G401 (cell line): ENCODE data around the gene LARP6. TPM values are rescaled to one million over a fixed set of nuclear protein-coding genes. Genes with fewer than 3 reads are reported as not detected.
"Not testable (repeated sequence)": the region's sequence is repeated elsewhere in the genome, so short reads cannot be mapped to it uniquely, and the experiment has no call there.

Experiments used
- DNase-seq: peaks from one replicate; pipeline ENCODE4 v3.0.0-alpha.2; 2015; ENCODE audit warnings: low spot score
- in situ Hi-C: cut with HindIII; loops from 2 replicates; pipeline ENCODE4 v1.10.0; 2016; ENCODE audit warnings: low sequenced_read_pairs, mixed read lengths
- total RNA-seq: library from RNA; depleted of rRNA; stranded (reverse); fragments of >200 nt; shearing (Covaris generic); gene quantifications from 2 replicates; pipeline ENCODE4 v1.2.3, GENCODE V29; 2014; rRNA removed

Gene LARP6
- 84.9 and 97.7 TPM in 2 replicates for total RNA-seq

DNA sequence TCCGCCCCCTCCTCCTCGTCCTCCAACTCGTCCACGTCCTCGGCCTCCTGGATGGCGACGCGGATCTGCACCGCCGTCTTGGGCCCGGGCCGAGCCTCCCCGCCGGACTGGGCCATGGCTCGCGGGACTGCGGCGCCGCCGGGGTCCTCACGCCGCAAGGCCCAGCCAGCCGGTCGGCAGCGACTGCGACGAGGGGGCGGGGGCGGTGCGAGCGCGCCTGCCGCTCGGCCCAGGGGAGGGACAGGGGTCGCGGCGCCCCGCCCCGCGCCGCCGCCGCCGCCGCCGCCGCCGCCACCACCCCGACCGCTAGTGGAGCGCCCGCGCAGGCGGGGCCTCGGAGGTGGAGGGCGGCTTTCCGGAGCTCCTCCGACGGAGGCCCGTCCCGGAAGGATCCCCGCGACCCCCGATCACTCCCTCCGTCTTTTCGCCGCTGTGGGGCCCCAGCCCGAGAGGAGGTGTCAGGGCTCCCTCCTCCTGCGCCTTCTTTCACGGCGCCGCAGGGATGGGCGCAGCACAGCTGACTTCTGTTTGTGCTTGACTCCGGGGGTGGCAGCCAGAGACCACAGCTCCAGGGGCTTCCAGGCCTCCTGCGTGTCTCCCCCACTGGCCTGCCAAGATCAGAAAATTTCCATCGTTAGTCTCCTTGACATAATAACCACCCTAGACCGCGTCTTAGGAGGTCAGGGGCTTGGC is at the start of gene LARP6:
Gene LARP6 (minus strand): TSS at position 185 of the 693 bp plus-strand sequence. CDS start 69 bp downstream, at position 116.
- peak; percentile 38 for DNase-seq
- in situ Hi-C loops: no loop called here

DNA sequence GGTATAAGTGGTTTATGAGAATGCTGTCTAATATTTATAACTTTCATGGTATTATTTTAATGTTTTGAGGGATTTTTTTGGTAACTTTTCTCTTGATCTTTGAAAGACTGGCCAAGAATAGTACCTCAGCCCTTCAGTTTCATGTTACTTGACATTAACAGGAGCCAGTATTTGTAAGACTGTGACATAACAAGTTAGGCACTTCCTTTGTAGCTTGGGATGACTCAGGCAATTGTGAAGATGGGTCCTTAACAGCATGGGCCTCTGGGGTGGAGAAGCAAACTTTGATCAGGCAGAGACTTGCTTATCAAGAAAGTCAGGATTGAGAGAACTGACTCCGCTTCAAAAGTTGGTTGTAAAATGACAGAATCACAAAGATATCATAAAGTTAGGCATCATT is 48.1 kb upstream of the LARP6 start:
- DNase-seq: no peak
- in situ Hi-C loops: no loop called here

DNA sequence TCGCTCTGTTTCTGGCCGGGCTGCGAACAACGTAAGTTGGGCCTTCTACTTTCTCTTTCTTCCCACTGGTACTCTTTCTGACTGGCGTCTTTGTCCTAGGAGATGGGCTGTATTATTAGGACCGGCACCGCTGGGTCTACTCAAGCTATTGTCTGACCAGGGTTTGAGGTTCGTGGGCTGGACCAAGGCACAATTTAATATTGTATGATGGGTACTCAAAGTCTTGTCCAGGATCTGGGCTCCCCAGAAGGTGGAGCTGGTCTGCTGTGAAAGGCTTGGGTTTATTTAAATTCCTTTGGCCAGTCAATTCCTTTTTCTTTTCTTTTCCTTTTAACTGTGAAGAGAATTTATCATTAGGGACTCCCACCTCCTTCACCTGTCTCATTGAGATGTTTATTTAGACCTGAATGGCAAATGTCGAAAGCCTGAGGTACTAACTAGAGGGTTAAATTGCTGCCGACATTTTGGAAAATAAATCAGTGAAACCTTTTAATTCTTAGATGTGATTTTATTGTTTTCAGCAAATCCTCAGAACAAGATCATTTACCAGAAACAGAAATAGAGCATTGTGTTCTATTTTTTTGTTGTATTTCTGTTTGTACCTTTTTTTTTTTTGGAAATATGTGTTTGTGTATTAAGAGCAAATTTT is 39.1 kb upstream of the LARP6 start:
- in situ Hi-C loops: no loop called here
- peak; percentile 88 for DNase-seq

DNA sequence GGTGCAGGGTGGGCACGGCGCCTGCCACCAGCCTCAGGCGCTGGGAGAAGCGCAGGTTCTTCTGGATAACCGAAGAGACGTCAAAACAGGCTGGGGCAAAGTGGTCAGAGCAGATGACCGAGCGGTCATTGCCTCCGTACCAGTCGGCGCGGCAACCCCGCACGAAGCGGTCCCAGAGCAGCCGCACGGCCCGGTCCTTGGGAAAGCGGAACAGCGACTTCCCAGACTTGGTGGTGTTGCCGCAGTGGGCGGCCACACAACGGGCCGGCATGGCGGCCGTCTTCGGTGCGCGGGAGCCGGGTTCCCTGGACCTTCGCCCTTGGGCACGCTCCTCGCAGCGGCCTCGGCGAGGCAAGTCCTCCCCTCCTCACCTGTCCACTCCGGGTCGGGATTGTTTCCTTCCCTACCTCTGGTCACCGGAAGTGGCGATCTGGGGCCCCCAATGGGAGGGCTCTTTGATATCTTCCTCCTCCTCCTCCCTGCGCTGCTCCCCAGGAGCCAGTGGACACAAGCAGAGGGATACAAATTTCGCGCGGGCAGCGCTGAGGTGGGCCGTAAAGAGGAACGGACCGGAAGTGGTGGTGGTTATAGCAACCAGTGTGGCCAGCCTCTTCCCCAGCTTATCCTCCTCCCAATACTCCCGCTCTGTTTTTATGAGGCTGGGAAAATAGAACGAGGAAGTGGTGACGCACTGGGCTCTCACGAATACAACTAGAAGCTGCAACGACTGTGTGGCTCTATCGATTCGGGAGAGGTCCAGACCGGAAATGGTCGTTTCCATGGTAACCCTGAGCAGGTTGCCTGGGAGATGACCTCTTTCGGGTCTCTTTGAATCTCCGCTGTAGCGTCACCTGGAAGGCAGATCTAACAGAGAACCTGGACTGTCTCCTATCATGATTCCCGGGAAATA is 38.3 kb upstream of the LARP6 start, which contains the start of the genes LRRC49 and THAP10:
Gene LRRC49 (plus strand): TSS at position 825 of the 910 bp plus-strand sequence. CDS start 69 bp downstream, at position 894.
Gene THAP10 (minus strand): TSS at position 432 of the 910 bp plus-strand sequence. CDS start 161 bp downstream, at position 271.
- peak; percentile 97 for DNase-seq
- in situ Hi-C loops: no loop called here

DNA sequence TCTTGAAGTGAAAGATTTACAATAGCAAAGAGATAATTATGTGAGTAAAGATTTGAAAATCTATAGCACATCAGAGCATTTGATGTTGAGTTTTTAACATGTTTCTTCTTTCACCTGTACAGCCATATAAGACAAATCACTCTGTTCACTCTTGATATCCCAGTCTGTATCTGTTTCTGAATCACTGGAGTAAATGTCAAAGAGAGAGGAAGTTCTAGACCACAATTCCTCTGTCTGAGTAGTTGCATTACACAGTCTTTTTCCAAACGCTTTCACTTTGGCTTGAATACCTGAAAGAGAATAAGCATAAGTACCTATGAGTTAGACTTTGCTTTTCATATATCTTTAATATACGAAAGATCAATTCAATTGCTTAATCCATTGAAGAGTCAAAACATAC is 28.4 kb upstream of the LARP6 start:
- DNase-seq: no peak
- in situ Hi-C loops: no loop called here

DNA sequence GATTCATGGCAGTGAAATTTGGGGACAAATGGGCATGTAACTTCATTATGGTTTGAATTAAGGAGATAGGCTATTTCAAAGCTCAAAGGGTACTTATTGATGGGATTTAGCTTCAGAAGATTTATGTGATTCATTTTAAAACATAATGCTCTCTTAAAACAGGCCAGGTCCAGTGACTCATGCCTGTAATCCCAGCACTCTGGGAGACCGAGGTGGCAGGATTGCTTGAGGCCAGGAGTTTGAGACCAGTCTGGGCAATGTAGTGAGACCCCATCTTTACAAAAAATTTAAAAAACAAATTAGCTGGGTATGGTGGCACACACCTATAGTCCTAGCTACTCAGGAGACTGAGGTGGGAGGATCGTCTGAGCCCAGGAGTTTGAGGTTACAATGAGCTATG is 26.8 kb upstream of the LARP6 start:
- in situ Hi-C loops: no loop called here
- DNase-seq: no peak

DNA sequence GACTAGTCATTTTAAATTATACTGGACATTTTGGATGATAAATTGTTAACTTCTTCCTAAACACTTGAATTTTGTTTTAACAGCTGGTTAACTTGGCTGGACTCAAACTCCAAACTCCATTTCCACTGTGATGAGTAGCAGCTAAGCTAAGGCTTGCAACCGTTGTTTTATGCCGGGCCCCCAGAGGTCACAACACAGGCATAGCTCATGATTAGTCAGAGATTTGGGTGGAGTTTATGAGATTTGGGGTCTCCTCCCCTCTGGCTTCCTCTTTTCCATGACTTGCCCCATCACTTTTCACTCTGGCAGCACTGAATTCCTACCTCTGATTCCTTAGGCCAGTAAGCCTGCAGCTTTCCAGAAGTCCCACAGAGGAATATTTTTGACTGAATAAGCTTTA is 25.4 kb upstream of the LARP6 start:
- in situ Hi-C loops: no loop called here

DNA sequence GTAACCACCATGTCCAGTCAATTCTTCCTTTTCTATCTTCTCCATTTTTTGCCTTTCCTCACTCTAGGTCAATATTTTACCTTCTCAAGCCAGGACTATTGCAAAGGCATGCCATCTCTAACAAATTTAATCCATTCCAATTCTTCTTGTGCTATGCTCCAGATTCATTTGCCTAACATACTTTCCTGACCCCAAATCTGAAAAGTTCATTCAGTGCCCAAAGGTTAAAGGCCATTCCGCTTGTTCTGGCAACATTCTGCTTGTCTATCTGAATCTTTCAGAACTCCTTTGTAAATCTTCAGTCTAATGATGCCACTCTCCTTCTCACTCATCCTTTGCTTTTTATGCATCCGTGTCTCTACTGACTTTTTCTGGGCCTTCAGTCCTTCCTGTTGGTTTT is 22.7 kb upstream of the LARP6 start:
- in situ Hi-C loops: no loop called here
- no peak for DNase-seq

More for the DNA sequence above, 25.4 kb upstream of the LARP6 start:
- DNase-seq: no peak

DNA sequence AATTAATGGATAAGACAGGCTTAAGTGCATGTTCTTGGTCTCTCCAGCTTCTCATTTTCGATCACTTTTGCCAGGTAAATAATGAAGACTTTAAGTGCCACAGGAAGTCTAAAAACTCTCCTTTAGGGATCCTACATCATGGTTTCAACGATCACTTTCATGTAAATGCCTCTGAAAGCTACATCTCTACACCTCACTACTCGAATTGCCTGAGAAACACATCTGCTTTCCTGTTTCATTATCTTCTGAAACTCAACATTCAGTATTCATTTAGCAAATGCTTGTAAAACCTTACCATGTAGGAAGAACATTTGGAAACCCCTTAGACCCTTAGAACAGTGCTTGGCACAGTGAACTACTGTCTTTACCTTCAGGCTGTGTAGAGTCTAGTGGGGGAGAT is 22.1 kb upstream of the LARP6 start:
- no peak for DNase-seq
- in situ Hi-C loops: no loop called here

DNA sequence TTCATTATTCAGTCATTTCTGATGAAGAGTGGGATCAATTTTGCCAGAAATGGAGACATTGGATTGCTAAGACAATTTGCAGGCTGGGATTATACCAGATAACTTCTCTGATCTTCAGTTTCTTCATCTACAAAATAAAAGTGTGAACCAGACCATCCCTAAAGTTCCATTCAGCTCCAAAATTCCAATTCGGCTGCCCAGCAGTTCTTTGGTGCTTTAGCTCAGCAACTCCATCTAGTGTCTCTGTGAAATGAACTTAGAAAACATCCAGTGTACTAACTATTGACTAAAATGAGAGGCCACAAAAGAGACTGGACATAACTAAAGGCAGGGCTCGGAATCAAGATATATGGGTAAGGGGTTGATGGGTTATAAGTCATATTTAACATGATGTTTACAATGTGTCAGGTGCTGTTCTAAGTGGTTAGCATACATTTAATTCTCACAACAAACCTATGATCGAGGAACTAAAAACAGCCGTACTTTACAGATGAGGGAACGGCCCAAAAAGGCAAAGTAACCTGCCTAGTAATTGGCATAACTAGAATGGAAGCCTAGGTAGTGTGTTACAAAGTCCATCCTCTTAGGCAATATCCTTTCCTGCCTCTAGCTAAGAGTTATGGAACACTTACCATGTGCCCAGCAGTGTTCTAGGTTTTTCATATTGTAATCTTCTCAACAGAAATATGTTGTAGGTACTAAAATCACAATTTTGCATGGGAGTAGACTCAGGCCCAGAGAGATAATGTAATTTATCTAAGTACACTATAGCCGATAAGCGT is 21.2 kb upstream of the LARP6 start:
- DNase-seq: peak; percentile 32
- in situ Hi-C loops: no loop called here

DNA sequence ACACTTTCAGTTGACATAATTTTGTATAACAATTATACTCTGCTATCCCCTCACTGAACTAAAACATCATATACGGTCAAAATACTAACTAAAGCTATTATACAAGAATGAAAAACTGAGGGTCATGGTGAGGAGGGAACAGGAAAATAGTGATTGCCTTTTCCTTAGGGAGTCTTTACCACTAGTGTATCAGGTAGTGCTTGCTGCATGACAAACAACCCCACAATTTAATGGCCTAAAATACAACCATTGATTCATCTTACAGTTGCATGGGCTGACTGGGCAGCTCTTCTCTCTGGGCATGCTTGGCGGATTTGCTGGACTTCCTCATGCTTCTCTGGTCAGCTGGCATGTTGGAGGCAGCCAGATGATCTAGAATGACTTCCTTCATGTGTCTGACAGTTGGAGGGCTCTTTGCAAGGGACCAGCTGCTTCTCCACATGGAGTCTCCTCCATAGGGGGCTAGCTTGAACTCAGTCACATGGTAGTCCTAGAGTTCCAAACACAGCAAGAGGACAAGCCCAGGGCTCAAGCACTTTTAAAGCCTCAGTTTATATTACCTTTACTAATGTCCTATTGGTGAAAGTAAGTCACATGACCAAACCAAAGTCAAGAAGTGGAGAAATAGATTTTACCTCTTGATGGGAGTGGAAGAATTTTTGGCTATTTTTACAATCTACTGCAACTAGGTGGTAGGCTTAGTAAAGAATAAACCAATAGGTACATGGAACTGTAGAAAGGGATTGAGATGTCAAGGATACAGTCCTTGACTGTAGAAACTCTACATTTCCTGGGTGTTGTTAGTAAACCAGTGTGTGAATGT is 19.5 kb upstream of the LARP6 start:
- in situ Hi-C loops: no loop called here
- no peak for DNase-seq

DNA sequence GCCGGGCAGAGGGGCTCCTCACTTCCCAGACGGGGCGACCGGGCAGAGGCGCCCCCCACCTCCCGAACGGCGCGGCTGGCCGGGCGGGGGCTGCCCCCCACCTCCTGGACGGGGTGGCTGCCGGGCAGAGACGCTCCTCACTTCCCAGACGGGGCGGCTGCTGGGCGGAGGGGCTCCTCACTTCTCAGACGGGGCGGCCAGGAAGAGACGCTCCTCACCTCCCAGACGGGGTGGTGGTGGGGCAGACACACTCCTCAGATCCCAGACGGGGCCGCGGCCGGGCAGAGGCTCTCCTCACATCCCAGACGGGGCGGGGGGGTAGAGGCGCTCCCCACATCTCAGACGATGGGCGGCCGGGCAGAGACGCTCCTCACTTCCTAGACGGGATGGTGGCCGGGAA is 17.5 kb upstream of the LARP6 start:
- in situ Hi-C loops, DNase-seq: not testable (repeated sequence)

DNA sequence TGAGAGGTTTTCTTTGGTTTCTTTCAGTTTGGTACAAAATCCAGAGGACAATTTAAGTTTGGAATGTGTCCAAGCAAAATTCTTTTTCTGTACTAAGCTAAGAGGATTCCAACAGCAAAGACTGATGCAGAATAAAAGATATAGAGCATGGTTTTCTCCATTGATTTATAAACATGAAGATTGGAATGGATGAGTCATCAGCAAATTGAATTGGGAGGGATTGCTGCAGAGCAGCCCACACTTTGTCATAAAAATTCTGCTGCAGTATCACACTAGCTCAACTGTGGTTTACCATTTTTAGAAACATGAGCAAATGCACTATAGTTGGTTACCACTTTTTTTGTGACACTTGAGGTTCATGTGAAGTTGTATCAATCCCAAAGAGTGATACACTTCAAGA is 16.1 kb upstream of the LARP6 start:
- in situ Hi-C loops: no loop called here

DNA sequence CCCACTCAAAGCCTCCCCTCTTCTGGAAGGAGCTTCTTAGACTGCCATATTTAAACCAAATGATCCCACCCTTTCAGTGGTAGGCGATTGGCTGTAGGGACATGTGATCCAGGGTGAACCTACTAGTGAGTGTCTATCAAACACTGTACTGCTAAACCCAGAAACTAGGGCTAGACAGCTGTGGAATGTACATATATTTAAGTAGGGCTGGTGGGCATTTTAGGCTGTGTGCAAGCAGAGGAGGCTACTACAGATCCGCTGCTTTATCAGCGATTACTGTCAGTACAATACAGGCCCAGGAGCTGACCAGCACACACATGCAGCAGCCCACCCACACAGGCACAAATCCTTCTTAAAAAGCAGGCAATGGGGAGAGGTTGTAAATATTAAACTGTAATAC is 15.4 kb upstream of the LARP6 start:
- in situ Hi-C loops: no loop called here
- DNase-seq: no peak

More for the DNA sequence above, 16.1 kb upstream of the LARP6 start:
- no peak for DNase-seq

DNA sequence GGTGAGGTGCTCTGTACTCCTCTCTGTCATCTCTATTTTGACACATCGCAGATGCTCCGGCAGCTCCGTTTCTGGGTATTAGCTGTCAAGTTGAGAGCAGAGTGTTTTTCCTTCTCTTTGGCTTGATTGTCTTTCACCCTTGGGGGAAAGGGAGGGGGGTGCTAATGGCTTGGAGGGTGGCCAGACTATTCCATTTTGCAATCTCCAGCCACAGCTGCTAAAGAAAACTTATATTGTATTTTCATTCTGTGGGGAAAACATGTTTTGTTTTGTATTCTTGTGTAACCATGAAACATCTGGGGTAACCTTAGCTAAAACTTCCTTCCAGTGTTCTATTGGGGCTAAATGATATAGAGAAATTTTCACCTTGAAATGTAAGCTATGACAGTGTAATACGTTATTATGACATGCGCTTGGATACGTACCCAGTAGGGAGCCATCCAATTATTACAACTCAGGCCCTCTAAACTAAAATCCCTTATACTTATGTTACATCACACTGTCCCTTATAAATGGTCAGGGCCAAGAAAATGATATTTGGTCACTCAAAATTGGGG is 14.0 kb upstream of the LARP6 start:
- DNase-seq: no peak
- in situ Hi-C loops: no loop called here

DNA sequence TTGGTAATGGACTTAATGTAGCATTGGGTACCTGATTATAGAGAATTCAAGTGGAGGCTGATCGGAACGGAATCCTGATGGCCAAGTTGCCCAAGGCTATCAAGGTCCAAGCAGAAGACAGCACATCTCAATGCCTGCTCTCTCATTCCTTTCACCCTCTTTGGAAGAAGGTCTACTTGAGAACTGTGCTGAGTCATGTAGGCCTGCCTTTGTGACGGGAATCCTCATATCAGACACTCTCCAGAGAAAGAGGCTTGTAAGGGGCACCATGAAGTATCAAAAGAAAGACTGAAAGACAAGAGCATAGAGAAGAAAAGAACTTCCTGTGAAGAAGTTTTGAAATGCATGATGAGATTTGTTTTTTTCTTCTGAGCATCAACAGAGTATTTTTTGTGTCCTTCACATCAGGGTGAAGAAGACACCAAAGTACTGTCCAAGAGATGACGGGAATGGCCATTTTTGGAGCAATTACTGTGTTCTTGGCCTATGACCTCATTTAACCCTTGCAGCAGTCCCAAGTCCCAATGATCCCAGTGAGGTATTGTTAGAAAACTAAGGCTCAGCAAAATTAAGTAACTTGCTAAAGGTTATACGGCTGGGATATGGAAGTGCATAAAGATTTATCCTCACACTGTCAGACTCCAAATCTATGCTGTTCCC is 13.2 kb upstream of the LARP6 start:
- in situ Hi-C loops: no loop called here
- DNase-seq: no peak

DNA sequence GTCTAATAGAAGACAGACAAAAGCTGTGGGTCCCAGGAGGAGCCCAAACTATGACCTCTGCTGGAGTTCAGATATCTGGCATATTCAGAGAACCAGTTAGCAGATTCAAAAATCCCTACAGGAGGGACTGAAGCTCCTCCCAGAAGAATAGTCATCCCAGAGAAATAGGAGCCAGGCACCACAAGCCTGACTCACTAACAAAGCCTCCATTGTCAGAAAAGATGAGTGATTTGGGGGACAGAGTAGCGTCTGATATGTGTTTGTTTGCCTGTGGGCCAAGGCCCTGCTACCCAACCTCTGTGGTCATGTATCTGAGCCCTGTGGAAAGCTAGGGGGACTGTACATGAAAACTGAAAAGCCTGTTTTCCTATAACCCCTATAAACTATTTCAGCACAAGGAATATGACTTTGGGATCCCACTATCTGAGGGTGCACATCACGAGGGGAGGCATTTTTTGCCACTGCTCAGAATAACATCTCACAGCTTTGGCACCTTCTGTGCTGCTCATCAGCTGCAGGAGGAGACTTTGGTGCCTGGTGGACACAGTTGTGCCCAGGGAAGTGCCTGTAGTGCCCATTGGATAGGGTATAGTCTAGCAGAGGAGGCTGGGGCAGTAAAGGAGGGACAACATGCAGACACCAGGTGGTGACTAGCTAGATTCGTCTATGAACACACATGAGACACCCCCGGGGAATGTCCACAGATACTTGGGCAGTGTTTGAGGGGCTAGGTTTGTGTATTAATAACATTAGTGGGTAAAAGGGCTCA is 9.7 kb upstream of the LARP6 start:
- DNase-seq: no peak
- in situ Hi-C loops: no loop called here
